Prostate gland (tissue), 2 donors: Measurements from ENCODE around the gene NPLOC4.

Experiments used
- POLR2A ChIP-seq: fragments of 450-650 bp; IDR thresholded peaks from one replicate; pipeline ENCODE4 v1.6.1; 2016; ENCODE audit warnings: antibody characterized with exemption, mild to moderate bottlenecking
- POLR2AphosphoS5 ChIP-seq: sonication (generic); formaldehyde crosslinking; IDR thresholded peaks from one replicate; pipeline ENCODE4 v1.6.1; 2017; ENCODE audit warnings: antibody characterized with exemption
- TF ChIP-seq, protein P1 (sequence below), 4 experiments: fragments of 200-600 bp in 2 of 4; fragments of 450-650 bp in 2 of 4; sonication (generic) in 2 of 4; IDR thresholded peaks; 1 replicate in 3 of 4; 2 replicates in 1 of 4; pipeline ENCODE4 v1.5.1; 2016 to 2019; ENCODE audit warnings: antibody characterized with exemption in 4 of 4, mild to moderate bottlenecking in 2 of 4, moderate library complexity in 2 of 4

DNA sequence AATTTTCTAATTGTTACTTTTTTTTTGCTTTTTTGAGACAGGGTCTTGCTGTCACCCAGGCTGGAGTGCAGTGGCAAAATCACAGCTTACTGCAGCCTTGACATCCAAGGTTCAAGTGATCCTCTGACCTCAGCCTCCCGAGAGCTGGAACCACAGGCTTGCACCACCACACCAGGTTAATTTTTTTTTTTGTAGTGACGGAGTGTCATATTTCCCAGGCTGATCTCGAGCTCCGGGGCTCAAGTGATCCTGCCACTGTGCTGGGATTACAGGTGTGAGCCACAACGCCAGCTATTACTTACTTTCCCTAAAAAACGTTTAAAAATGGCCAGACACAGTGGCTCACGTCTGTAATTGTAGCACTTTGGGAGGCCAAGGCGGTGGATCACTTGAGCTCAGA lies 6.6 kb downstream of the NPLOC4 start:
- TF ChIP-seq, protein P1, sequence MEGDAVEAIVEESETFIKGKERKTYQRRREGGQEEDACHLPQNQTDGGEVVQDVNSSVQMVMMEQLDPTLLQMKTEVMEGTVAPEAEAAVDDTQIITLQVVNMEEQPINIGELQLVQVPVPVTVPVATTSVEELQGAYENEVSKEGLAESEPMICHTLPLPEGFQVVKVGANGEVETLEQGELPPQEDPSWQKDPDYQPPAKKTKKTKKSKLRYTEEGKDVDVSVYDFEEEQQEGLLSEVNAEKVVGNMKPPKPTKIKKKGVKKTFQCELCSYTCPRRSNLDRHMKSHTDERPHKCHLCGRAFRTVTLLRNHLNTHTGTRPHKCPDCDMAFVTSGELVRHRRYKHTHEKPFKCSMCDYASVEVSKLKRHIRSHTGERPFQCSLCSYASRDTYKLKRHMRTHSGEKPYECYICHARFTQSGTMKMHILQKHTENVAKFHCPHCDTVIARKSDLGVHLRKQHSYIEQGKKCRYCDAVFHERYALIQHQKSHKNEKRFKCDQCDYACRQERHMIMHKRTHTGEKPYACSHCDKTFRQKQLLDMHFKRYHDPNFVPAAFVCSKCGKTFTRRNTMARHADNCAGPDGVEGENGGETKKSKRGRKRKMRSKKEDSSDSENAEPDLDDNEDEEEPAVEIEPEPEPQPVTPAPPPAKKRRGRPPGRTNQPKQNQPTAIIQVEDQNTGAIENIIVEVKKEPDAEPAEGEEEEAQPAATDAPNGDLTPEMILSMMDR (IDR thresholded peaks at IDR 0.05) = no peak
- TF ChIP-seq POLR2A (no peak), POLR2AphosphoS5 (no peak)
